NCI-H345 (cell line): ENCODE data around the gene SASH1.

Experiments
- DNase-seq: peaks from one replicate; lab custom pipeline; 2025; lab: John Stamatoyannopoulos, UW

The SASH1 gene

DNA sequence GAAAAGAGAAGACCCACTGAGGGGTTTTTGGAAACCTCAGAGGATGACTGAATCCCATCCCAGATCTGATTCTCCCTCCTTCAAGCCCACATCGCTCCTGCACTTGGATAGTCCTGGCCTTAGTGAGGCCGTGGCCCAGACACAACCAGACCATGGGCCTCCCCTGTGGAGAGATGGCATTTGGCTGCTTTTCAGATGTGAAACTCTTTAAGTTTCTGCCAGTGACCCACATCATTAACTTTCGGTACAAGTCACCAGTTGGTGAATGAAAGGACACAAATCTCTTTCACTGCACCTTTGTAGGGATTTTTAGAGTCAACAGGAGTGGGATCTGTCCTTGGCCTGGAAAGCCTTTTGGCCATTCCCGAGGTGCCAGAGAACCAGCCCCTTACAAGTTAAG, 116.6 kb downstream of the SASH1 start:
- DNase-seq, result no peak

DNA sequence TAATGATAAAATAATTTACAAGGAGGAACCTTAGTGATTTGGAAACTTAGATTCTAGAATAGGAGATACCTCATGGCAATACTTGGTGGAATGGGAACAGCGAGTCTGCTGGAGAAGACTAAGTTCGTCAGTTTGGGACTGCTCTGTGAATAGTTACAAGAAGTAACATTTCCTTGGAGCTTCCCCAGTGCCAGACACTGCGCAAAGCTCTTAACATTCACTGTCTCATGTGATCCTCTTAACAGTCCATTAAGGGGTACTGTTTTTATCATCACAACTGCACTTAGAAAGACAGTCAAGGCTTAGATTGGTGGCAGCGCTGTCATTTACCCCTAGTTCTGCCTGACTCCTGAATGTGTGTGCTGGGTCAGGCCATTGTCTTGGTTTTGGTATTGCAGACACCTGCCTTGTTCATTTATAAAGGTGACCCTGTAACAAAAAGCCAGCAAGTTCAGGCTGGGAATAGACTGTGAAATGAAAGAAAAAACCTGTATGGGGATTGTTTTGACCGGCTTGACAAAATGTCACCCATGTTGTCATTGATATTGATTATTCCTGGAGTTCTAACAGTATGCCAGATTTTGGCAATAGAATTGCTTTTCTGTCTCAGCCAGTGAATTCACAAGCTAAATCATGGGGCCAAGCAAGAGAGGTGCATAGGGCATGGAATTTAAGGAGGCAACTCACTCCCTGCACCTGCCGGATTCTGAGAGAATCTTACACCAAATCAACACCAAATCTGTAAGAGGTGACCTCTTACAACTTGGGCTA, 118.4 kb downstream of the SASH1 start:
- DNase-seq, result no peak

- DNase-seq, result no peak
Observed at GRCh38 chr6:148461986-148462577, 119.4 kb downstream of the SASH1 start.

DNA sequence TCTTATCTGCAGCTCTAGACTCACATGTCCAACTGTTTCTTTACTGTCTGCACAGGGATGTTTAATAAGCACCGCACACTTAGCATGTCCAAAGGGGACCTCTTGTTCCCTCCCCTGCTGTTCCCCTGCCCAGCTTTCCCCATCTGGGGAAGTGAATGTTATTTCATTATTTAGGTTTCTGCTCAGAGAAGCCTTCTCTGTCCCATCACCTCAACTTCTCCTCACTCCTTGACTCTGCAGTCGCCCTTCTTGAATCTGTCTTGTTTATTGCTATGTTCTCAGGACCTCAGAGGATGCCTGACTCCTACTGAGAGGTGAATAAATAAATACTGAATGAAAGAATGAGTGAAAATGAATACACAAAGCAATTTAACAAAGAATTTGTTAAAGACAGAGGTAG, 121.0 kb downstream of the SASH1 start:
- no peak for DNase-seq

DNA sequence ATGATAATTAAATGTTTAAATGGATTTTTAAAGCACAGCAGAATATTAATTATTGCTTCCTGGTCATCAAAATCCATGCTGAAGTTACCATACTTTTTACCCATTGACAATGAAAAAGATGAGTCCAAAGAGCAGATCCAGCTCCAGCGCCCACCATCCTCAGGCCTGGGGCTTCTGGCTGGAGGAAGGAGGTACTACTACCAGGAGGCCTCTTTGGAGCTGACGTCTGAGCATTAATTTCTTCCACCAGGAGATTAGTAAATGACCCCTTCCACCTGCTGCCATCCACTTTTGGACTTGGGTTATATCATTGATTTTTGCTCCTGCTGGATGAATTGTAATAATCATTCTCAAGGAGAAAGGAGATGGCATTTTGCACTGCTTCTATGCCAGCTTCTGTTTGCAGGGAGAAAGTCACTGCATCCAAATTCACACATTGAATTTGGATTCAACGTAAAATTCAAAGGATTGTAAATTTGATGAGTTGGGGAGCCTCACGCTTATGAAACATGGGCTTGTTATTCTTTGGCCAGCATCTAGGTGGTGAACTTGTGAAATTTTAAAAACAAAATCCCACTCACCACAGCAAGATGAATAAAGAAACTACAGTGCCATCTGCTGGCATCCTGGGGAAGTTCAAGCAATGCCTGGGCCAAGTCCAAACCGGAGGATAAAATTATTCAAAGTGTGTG, 121.8 kb downstream of the SASH1 start:
- DNase-seq, result peak; percentile 22

DNA sequence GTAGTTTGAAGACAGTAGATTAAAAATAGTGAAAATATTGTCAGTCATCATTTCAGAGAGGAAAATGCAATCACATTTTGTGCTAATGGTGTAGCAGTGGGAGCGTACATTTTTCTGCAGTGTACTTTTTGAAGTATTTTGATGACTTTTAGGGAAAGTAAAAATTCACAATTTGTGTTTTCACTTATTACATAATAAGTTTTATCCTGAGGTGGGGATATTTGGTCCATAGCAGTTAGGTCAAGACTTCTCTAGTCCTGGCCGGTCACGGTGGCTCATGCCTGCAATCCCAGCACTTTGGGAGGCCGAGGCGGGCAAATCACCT, 122.3 kb downstream of the SASH1 start:
- no peak for DNase-seq

GRCh38 chr6:148465670-148466069, 123.0 kb downstream of the SASH1 start:
- DNase-seq, result no peak

GRCh38 chr6:148466158-148466557, 123.5 kb downstream of the SASH1 start:
- no peak for DNase-seq

GRCh38 chr6:148467926-148468325, 125.3 kb downstream of the SASH1 start:
- DNase-seq, result no peak

DNA sequence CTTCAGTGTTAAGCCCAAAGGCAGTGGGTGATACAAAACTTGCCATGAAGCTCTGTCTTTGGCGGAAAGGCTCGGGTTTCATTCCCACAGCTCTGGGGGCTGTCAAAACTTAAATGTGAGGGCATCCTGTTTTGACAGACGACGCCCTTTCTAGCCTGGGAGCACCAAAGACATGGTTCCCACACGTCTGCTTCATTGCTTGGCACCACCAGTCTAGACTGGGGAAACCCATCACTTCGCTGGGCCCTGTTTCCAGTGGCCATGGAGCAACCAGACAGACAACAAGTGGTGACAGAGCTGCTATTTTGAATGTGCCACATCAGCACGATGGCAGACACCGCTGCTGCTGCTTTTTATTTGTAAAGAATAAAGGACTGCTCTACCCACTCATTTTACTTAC, 127.5 kb downstream of the SASH1 start:
- no peak for DNase-seq

DNA sequence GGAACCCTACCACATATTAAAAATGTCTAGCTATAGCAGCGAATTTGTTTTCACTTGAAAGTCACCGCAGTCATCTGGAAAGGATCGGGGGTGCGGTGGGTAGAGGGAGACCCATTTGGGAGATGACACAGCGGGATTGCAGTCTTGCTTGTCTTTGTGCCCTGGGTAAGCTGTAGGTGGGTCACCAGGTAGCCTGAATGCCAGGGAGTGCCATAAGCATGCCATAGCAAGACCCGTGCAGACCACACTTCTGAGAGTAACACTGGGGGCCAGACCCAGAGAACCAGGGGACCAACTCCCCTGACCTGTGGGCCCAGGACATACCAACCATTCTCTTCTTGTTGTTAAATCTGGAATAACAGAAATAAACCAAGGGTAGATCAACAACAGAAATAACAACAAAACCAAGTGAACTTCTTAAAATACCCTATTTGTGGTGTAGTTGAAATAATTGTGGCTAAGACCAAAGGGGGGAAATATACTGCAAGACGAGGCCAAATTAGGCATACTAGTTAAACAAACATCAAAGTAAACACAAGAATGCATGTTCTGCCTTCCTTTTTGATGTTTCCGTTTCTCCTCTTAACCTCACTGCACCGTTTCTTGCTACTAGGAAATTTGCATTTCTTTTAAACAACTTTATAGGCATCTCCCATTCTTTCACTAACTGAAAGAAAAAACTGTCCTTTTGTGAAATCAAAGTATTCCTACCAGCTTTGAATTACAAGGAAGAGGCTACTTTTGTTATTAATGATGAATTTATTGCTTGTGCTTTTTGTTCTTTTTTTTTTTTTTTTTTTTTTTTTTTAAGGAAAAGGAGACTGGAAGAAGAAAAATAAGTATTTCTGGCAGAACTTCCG, 128.2 kb downstream of the SASH1 start:
- DNase-seq, result no peak

- no peak for DNase-seq
Observed at GRCh38 chr6:148471624-148472159, 129.1 kb downstream of the SASH1 start.

GRCh38 chr6:148472171-148473105, 129.8 kb downstream of the SASH1 start:
- DNase-seq, result no peak

DNA sequence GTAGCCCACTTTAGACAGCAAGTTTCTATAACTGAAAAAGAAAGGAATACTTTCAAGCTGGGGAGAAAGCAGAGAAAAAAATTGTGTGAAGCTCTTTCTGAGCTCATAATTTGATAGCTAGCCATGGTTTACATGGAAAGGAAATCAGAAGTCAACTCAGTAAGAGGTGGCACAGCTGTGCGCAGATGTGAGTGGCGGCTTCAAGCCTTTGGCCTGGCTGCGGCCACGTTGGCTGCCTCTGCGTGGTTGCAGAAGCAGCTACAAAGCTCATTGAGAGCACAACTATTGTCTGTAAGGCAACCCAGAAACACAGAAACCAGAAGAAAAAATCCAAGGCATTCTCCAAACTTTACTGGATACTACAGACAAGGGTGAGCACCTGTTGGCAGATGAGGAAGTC, 136.9 kb downstream of the SASH1 start:
- no peak for DNase-seq

DNA sequence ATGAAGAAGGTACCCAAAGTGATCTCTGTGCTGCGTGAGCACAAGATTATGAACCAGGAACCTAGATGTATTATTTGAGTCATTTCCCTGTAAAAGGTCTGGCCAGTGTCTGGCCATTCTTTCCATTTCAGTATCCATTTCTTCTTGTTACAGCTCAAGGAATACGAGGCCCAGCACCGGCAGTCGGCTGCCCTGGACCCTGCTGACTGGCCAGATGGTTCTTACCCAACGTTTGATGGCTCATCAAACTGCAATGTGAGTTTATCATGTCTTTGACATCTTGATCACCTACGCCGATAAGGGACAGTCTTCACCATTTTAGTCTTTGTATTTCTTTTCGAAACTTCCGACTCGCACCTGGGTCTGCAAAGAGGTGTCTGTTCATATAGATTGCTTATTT, 144.8 kb downstream of the SASH1 start:
- DNase-seq, result no peak

- no peak for DNase-seq
Observed at GRCh38 chr6:148491638-148492251, 149.1 kb downstream of the SASH1 start.

DNA sequence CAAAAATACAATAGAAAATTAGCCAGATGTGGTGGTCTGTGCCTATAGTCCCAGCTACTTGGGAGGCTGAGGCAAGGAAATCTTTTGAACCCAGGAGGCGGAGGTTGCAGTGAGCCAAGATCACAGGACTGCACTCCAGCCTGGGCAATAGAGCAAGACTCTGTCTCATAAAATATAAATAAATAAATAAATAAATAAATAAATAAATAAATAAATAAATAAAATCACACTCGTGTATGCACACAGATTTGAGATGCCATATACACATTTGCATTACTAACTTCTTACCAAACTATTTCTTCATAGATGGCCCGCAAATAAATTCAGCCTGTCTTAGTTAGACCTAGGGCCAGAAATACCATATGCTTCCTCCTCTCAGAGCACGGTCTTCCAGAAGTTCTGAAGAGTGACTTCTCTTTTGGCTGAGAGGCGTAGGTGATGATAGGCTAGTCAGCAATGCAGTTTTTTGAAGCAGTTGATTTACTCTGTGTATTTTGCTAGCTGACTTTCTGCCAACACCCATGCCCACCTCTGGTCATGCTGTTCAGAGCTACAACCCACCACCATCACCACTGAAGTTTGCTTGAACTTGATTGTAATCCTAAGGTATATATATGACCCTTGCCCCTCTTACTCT, 150.1 kb downstream of the SASH1 start:
- DNase-seq, result no peak

DNA sequence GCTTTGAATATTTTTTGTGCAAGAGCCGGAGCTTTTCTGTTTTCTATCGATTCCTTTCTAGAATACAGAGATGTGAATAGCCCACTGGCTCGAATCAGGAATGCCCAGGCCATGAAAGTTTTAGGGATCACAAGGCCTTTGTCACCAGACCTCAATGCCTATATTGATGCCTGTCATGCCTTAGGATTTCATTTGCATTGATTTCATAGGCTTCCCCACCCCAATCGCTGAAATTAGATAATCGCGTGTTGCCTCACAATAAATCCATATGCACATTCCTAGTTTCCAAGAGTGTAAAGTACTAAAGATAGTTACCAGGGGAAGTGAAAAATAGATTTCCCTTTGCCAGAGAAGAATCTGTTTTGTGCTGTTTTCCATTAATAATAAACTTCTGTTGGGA, 150.8 kb downstream of the SASH1 start:
- no peak for DNase-seq

DNA sequence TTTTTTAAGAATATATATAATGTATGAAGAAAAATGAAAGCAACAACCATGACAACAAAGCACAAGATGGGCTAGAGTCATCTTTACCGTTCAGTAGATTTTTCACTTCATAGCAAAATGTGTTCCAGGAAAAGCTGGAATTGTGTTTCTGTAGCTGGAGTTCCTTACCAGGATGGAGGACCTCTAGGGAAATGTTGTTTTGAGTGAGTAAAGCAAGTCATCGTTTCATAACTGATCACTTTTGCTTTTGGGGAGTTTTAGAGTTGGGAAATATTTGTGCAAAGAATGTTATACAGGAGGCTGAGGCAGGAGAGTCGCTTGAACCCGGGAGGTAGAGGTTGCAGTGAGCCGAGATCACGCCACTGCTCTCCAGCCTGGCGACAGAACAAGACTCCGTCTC, 151.6 kb downstream of the SASH1 start:
- DNase-seq, result no peak

- DNase-seq, result no peak
Observed at GRCh38 chr6:148495029-148495428, 152.4 kb downstream of the SASH1 start.
